COLO668 (cell line): ENCODE results near the gene ENO2.

ENCODE experiments used
- DNase-seq: peaks from one replicate; lab custom pipeline; 2025; ENCODE audit not compliant: unreplicated experiment; lab: John Stamatoyannopoulos, UW

The ENO2 gene

GRCh38 chr12:6959805-6960592, 45.6 kb downstream of the ENO2 start:
- no peak for DNase-seq

- DNase-seq = no peak
Observed at GRCh38 chr12:6960593-6961277, 46.4 kb downstream of the ENO2 start.

- DNase-seq = peak; percentile 64
Observed at GRCh38 chr12:6961278-6961694, 46.9 kb downstream of the ENO2 start.

GRCh38 chr12:6961695-6962284, 47.4 kb downstream of the ENO2 start:
- DNase-seq = peak; percentile 85

- peak; percentile 85 for DNase-seq
Observed at GRCh38 chr12:6962285-6963015, 48.1 kb downstream of the ENO2 start.

- DNase-seq = peak; percentile 92
Observed at GRCh38 chr12:6963016-6963731, 48.8 kb downstream of the ENO2 start.

GRCh38 chr12:6963791-6964413, 49.5 kb downstream of the ENO2 start:
- peak; percentile 51 for DNase-seq

GRCh38 chr12:6964605-6965025, 50.2 kb downstream of the ENO2 start:
- DNase-seq = no peak

GRCh38 chr12:6965026-6965661, 50.8 kb downstream of the ENO2 start:
- peak; percentile 81 for DNase-seq

- no peak for DNase-seq
Observed at GRCh38 chr12:6965714-6966113, 51.3 kb downstream of the ENO2 start.

- no peak for DNase-seq
Observed at GRCh38 chr12:6966351-6966750, 52.0 kb downstream of the ENO2 start.

- no peak for DNase-seq
Observed at GRCh38 chr12:6967651-6968100, 53.3 kb downstream of the ENO2 start.

GRCh38 chr12:6968426-6968825, 54.0 kb downstream of the ENO2 start:
- no peak for DNase-seq

GRCh38 chr12:6970096-6970527, 55.7 kb downstream of the ENO2 start:
- DNase-seq = no peak
